ENCODE results near the gene MACF1. TPM values are rescaled to one million over a fixed set of nuclear protein-coding genes. Genes with fewer than 3 reads are reported as not detected.

MACF1 gene
- total and polyA plus RNA-seq, 2 of the 13 experiments (the other 11 are each of a cell fraction or from before 2014, with no cell fraction given): 36.7 to 65.4 TPM

- TF ChIP-seq HOXA9 (CRISPR knock-in tag; IDR thresholded peaks at IDR 0.05; ENCODE audit: borderline replicate concordance) (no peak), EP300 (IDR thresholded peaks at IDR 0.05; ENCODE audit: low read depth in 2 of 2, low read length in 2 of 2) (0 out of 4 replicates have a peak, but pooled peaks of 1 of the 2 experiments have one; percentile 20), EP300 (CRISPR knock-in tag; IDR thresholded peaks at IDR 0.05; ENCODE audit: borderline replicate concordance) (no peak), ZNF777 (CRISPR knock-in tag; IDR thresholded peaks at IDR 0.05) (no peak), HOMEZ (CRISPR knock-in tag; IDR thresholded peaks at IDR 0.05; ENCODE audit: low read depth) (peak; percentile 42; the same call in 1 of the 2 replicates), STAG1 (CRISPR knock-in tag; IDR thresholded peaks at IDR 0.05) (peak; percentile 67), CHD4 (IDR thresholded peaks at IDR 0.05; ENCODE audit: borderline replicate concordance, low read length) (no peak), HMGA1 (CRISPR knock-in tag; conservative IDR thresholded peaks at IDR 0.05) (no peak), HNF4G (IDR thresholded peaks at IDR 0.05; ENCODE audit: borderline replicate concordance, low read depth, low read length) (peak; percentile 53; the same call in 1 of the 2 replicates), HNF4G (CRISPR knock-in tag; IDR thresholded peaks at IDR 0.05; ENCODE audit: borderline replicate concordance, low read depth) (no peak), PAXIP1 (CRISPR knock-in tag; conservative IDR thresholded peaks at IDR 0.05) (peak; percentile 42; the same call in 1 of the 2 replicates), SOX13 (IDR thresholded peaks at IDR 0.05) (no peak), SOX13 (CRISPR knock-in tag; conservative IDR thresholded peaks at IDR 0.05 in 1 of 2, IDR thresholded peaks at IDR 0.05 in 1 of 2) (no peak; a peak in 1 of 4 replicates), CTCF (CRISPR knock-in tag; IDR thresholded peaks at IDR 0.05) (peak; percentile 64), JUNB (CRISPR knock-in tag; IDR thresholded peaks at IDR 0.05; ENCODE audit: borderline replicate concordance) (peak; percentile 53; the same call in 1 of the 2 replicates), XRCC5 (optimal IDR thresholded peaks at IDR 0.05; ENCODE audit: low read length) (peak; percentile 33), FOSL1 (CRISPR knock-in tag; IDR thresholded peaks at IDR 0.05; ENCODE audit: borderline replicate concordance) (peak; percentile 87), ZC3H4 (CRISPR knock-in tag; IDR thresholded peaks at IDR 0.05; ENCODE audit: borderline replicate concordance) (no peak)
Observed at GRCh38 chr1:39387452-39387851, 183.0 kb downstream of the MACF1 start (continued).

Measured in HepG2 (cell line).